RWPE2 (cell line): ENCODE data around the gene KCNJ14.

Experiments
- ATAC-seq: fragments of 200-7000 bp; cut with Tn5 transposase; 3 replicates; pipeline ENCODE4 v1.9.1; 2021; ENCODE audit warnings: low read depth
- DNase-seq: peaks from one replicate; pipeline ENCODE4 v3.0.0-alpha.2; 2020; ENCODE audit warnings: low spot score
- H3K27ac ChIP-seq: fragments of 450-650 bp; 2 replicates; pipeline ENCODE4 v1.5.1; 2017; ENCODE audit warnings: mild to moderate bottlenecking; ENCODE audit not compliant: poor library complexity, severe bottlenecking
- H3K27me3 ChIP-seq: fragments of 250-450 bp; sonication (Bioruptor Pico); 2 replicates; pipeline ENCODE4 v1.5.1; 2021; ENCODE audit warnings: mild to moderate bottlenecking, moderate library complexity; ENCODE audit not compliant: insufficient read depth, poor library complexity, severe bottlenecking
- H3K36me3 ChIP-seq: fragments of 250-450 bp; sonication (Bioruptor Pico); 2 replicates; pipeline ENCODE4 v1.5.1; 2020; ENCODE audit warnings: low read depth, mild to moderate bottlenecking, moderate library complexity
- H3K4me1 ChIP-seq: fragments of 250-450 bp; sonication (Bioruptor Pico); 2 replicates; pipeline ENCODE4 v1.5.1; 2021; ENCODE audit warnings: mild to moderate bottlenecking, moderate library complexity; ENCODE audit not compliant: insufficient read depth, poor library complexity, severe bottlenecking
- H3K4me3 ChIP-seq: fragments of 250-450 bp; sonication (Bioruptor Pico); 2 replicates; pipeline ENCODE4 v1.5.1; 2021; ENCODE audit warnings: mild to moderate bottlenecking, moderate library complexity; ENCODE audit not compliant: severe bottlenecking
- H3K9me3 ChIP-seq: fragments of 250-450 bp; sonication (Bioruptor Pico); 2 replicates; pipeline ENCODE4 v1.5.1; 2021; ENCODE audit warnings: mild to moderate bottlenecking, moderate library complexity; ENCODE audit not compliant: severe bottlenecking
- CTCF ChIP-seq: fragments of 450-650 bp; IDR thresholded peaks from one replicate; pipeline ENCODE4 v1.5.1; 2017; ENCODE audit warnings: mild to moderate bottlenecking, moderate library complexity; ENCODE audit not compliant: poor library complexity, severe bottlenecking

The KCNJ14 gene

DNA sequence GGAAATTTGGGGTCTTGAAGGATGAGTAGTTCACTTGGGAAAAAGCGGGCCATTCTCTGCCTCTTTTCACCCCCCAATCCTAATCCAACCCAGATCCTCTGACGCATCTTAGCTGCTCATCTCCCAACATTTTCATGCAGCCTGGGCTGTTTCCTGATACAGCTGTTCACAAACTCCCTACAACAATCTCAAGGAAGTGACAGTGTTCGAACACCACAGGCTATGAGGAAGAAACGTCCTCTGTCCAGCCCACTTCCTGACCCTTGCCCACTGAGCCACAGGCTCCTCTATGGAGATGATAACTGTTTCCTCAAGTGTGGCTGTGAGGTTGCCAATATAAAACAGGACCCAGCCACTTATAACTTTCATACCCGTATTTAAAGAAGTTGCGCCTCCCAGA is 40.0 kb downstream of the KCNJ14 start:
- ATAC-seq = no peak
- no peaks in the 10 kb centered on the region for H3K36me3 ChIP-seq
- peaks cover 4% of the 10 kb centered on the region for H3K4me1 ChIP-seq
- no peak overlapping the region for H3K27ac ChIP-seq
- H3K9me3 ChIP-seq = no peaks in the 10 kb centered on the region
- H3K4me3 ChIP-seq = no peak overlapping the region
- H3K27me3 ChIP-seq = no peaks in the 10 kb centered on the region
- DNase-seq = no peak
- no peak for TF ChIP-seq CTCF

- DNase-seq (peak; percentile 53), ATAC-seq (no peak)
- Histone ChIP-seq H3K27me3 (no peaks in the 10 kb centered on the region), H3K9me3 (no peaks in the 10 kb centered on the region), H3K36me3 (no peaks in the 10 kb centered on the region), H3K4me3 (no peak overlapping the region), H3K27ac (no peak overlapping the region), H3K4me1 (peaks cover 4% of the 10 kb centered on the region)
- no peak for TF ChIP-seq CTCF
These were observed 41.8 kb downstream of the KCNJ14 start for GRCh38 chr19:48496959-48497727.

DNA sequence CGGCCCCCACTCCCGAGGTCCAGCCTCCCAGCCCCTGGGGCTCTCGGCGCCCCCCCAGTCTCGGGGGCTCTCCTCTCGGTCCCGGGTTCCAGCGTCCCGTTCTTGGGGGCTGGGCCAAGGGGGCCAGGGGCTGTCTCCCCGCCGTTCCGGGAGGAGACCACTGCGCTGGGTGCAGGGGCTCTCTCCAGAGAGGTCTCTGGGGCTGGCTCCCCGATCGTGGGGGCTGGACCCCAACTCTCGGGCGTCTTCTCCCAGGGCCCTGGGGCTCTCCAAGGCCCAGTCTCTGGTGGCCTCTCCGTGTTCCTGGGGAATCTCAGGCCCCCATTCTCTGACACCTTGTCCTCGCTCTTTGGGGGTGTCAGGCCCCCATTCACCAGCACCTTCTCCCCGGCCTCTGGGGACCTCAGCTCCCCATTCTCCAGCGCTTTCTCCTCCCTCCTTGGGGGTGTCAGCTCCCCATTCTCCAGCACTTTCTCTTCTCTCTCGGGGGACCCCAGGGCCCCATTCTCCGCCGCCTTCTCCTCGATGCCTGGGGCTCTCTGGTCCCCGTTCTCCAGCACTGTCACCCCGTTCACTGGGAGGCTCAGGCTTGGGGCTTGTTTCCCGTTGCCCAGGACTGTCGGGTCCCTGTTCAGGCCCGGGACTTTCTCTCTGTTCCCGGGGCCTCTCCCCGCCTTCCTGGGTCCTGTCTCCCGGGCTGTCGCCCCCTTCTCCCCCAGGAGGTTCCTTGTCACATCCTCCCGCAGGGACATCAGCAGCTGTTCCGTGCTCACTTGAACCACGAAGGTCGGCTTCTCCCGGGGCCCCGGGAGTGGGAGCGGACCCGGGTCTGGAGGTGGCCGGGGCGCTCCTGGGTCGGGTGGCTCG is 42.6 kb downstream of the KCNJ14 start:
- H3K36me3 ChIP-seq = no peaks in the 10 kb centered on the region
- TF ChIP-seq CTCF = no peak
- peaks cover 4% of the 10 kb centered on the region for H3K4me1 ChIP-seq
- ATAC-seq (no peak), DNase-seq (peak; percentile 49)
- no peak overlapping the region for H3K27ac ChIP-seq
- no peak overlapping the region for H3K4me3 ChIP-seq
- H3K27me3 ChIP-seq = no peaks in the 10 kb centered on the region
- H3K9me3 ChIP-seq = no peaks in the 10 kb centered on the region

- H3K36me3 ChIP-seq = no peaks in the 10 kb centered on the region
- no peak overlapping the region for H3K27ac ChIP-seq
- no peak overlapping the region for H3K4me3 ChIP-seq
- H3K4me1 ChIP-seq = peaks cover 4% of the 10 kb centered on the region
- peak; percentile 51 for DNase-seq
- TF ChIP-seq CTCF = no peak
- no peak for ATAC-seq
- no peaks in the 10 kb centered on the region for H3K9me3 ChIP-seq
- H3K27me3 ChIP-seq = no peaks in the 10 kb centered on the region
These were observed 43.4 kb downstream of the KCNJ14 start for GRCh38 chr19:48498595-48499311.
